ENCODE measurements around the gene CHMP4B. TPM values are rescaled to one million over a fixed set of nuclear protein-coding genes. Genes with fewer than 3 reads are reported as not detected.

The CHMP4B gene
- 87.5 TPM for total RNA-seq (2021; ENCODE audit: unreplicated experiment)
- polyA plus RNA-seq (2012; ENCODE audit: insufficient read length), result 148 TPM
- Bru-seq, nascent RNA, result percentile 81 among the genes with signal in this experiment
- percentile 78 among the genes with signal in this experiment for BruChase-seq, experiment 1, labeled RNA remaining after a 2-hour chase
- percentile 83 among the genes with signal in this experiment for BruChase-seq, experiment 2, labeled RNA remaining after a 6-hour chase
- long read RNA-seq, partial matches to known transcripts, result 4 of 4 reads
- long read RNA-seq, other reads (novel, unspliced or antisense), result 0 of 4 reads

- DNase-seq (ENCODE audit: low read depth, low spot score) (peak; percentile 91), ATAC-seq (peak; percentile 99)
- POLR2A ChIA-PET, result no interaction called here
- Histone ChIP-seq H3K36me3 (ENCODE audit: control insufficient read depth, insufficient read depth, low read length) (no peaks in the 10 kb centered on the region), H3K27me3 (ENCODE audit: control insufficient read depth, insufficient read depth, low read length) (no peaks in the 10 kb centered on the region), H3K4me3 (ENCODE audit: low read depth in 2 of 2, low read length in 2 of 2) (peak within 1 kb of the TSS; percentile 61 to 96), H3K27ac (ENCODE audit: low read length) (peak within 1 kb of the TSS; percentile 90), H3K9me3 (ENCODE audit: control insufficient read depth, insufficient read depth, low read depth, low read length) (no peaks in the 10 kb centered on the region), H3K4me1 (ENCODE audit: control insufficient read depth, insufficient read depth, low read length) (peaks cover 4% of the 10 kb centered on the region)
- CTCF ChIA-PET, result interaction anchor here (0.7 kb wide), 1 partner anchor 18 kb away, joined by 4 read pairs; no protein-coding TSS in a partner anchor
- in situ Hi-C loops (cut with HindIII; ENCODE audit: low pct_unique_long_range_greater_than_20kb, low sequenced_read_pairs), result no loop called here
- BruUV-seq (replicated peaks), result no TSS peak
- 0 out of 4 replicates have a peak, but pooled peaks of 1 of the 2 experiments have one; percentile 14 for TF ChIP-seq REST (IDR thresholded peaks at IDR 0.05; ENCODE audit: insufficient read depth in 1 of 2, low read depth in 2 of 2, low read length in 1 of 2)
- TF ChIP-seq TCF7L2 (IDR thresholded peaks at IDR 0.05; ENCODE audit: low read depth, low read length), result peak; percentile 47; the same call in 1 of the 2 replicates
- TF ChIP-seq CTCF (IDR thresholded peaks at IDR 0.05), result no peak
- TF ChIP-seq SIN3A (IDR thresholded peaks at IDR 0.05; ENCODE audit: borderline replicate concordance, insufficient read depth, low read depth, low read length), result peak; percentile 89; the same call in 1 of the 2 replicates
- no peak for TF ChIP-seq POLR2AphosphoS5 (IDR thresholded peaks at IDR 0.05; ENCODE audit: low read depth, low read length)
- intact Hi-C loops (cut with micrococcal nuclease; ENCODE audit: unreplicated experiment), result no loop called here
Measured at GRCh38 chr20:33810885-33811775, at the start of gene CHMP4B. Gene CHMP4B, plus strand, starts transcription at chr20:33811348. Its CDS starts 121 bp downstream, at chr20:33811469.

- ATAC-seq (no peak), DNase-seq (ENCODE audit: low read depth, low spot score) (no peak)
- POLR2A ChIA-PET, result no interaction called here
- no peak for TF ChIP-seq CTCF (IDR thresholded peaks at IDR 0.05)
- no peak for TF ChIP-seq SIN3A (IDR thresholded peaks at IDR 0.05; ENCODE audit: borderline replicate concordance, insufficient read depth, low read depth, low read length)
- TF ChIP-seq POLR2AphosphoS5 (IDR thresholded peaks at IDR 0.05; ENCODE audit: low read depth, low read length), result no peak
- TF ChIP-seq REST (IDR thresholded peaks at IDR 0.05; ENCODE audit: insufficient read depth in 1 of 2, low read depth in 2 of 2, low read length in 1 of 2), result no peak
- TF ChIP-seq TCF7L2 (IDR thresholded peaks at IDR 0.05; ENCODE audit: low read depth, low read length), result no peak
- no peaks in the 10 kb centered on the region for H3K27me3 ChIP-seq (ENCODE audit: control insufficient read depth, insufficient read depth, low read length)
- intact Hi-C loops (cut with micrococcal nuclease; ENCODE audit: unreplicated experiment), result no loop called here
- CTCF ChIA-PET, result no interaction called here
- H3K9me3 ChIP-seq (ENCODE audit: control insufficient read depth, insufficient read depth, low read depth, low read length), result peaks cover 3% of the 10 kb centered on the region; the same call in 1 of the 2 replicates
- no TSS peak for BruUV-seq (replicated peaks)
- no peak overlapping the region for H3K27ac ChIP-seq (ENCODE audit: low read length)
- no peak overlapping the region for H3K4me3 ChIP-seq (ENCODE audit: low read depth in 2 of 2, low read length in 2 of 2)
- in situ Hi-C loops (cut with HindIII; ENCODE audit: low pct_unique_long_range_greater_than_20kb, low sequenced_read_pairs), result no loop called here
- H3K4me1 ChIP-seq (ENCODE audit: control insufficient read depth, insufficient read depth, low read length), result no peaks in the 10 kb centered on the region
- no peaks in the 10 kb centered on the region for H3K36me3 ChIP-seq (ENCODE audit: control insufficient read depth, insufficient read depth, low read length)
Measured at GRCh38 chr20:33761698-33762250, 49.4 kb upstream of the CHMP4B start.
